ENCODE data around the gene ATF4.

Gene ATF4

DNA sequence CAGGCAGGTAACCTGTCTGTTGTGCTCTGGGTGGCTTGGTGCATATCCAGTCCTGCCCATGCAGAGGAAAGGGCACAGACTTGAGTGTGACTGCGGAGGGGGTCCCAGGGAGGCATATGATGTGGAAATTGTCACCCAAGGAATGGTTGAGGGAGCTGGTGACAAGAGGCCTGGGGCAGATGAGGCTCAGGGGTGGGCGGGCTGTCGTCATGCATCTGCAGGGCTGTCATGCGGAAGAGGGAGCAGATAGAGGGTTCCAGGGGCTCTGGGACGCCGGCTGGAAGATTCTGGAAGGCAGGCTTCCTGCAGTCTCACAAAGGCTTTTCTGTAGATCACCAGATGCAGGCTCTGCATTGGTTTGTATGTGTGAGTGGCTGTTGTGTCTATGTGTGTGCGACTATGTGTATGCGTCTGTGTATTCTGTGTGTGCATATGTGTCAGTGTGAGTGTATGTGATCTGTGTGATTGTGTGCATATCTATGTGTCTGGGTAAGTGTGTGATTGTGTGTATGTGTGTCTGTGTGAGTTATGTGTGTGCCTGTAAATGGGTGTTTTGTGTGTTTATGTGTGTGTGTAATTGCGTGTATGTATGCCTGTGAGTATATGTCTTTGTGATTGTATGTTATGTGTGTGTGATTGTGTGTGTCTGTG lies 42.6 kb downstream of the ATF4 start:
- DNase-seq = no peak

GRCh38 chr22:39563571-39564428 lies 43.4 kb downstream of the ATF4 start:
- DNase-seq = no peak

DNA sequence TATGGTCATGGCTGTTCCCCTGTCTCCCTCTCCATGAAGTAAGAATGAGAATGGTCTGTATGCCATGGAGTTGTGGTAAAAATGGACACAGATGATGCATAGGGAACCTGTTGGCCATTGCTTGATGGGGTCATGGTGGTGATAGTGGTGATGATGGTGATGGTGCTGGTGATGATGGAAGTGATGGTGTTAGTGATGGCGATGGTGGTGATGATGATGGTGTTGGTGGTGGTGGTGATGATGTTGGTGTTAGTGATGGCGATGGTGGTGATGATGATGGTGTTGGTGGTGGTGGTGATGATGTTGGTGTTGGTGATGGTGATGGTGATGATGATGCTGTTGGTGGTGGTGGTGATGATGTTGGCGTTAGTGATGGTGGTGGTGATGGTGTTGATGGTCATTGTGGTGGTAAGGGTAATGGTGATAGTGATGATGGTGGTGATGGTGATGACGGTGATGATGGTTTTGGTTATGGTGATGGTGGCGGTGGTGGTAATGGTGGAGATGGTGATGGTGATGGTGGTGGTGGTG lies 45.1 kb downstream of the ATF4 start:
- DNase-seq = no peak

DNA sequence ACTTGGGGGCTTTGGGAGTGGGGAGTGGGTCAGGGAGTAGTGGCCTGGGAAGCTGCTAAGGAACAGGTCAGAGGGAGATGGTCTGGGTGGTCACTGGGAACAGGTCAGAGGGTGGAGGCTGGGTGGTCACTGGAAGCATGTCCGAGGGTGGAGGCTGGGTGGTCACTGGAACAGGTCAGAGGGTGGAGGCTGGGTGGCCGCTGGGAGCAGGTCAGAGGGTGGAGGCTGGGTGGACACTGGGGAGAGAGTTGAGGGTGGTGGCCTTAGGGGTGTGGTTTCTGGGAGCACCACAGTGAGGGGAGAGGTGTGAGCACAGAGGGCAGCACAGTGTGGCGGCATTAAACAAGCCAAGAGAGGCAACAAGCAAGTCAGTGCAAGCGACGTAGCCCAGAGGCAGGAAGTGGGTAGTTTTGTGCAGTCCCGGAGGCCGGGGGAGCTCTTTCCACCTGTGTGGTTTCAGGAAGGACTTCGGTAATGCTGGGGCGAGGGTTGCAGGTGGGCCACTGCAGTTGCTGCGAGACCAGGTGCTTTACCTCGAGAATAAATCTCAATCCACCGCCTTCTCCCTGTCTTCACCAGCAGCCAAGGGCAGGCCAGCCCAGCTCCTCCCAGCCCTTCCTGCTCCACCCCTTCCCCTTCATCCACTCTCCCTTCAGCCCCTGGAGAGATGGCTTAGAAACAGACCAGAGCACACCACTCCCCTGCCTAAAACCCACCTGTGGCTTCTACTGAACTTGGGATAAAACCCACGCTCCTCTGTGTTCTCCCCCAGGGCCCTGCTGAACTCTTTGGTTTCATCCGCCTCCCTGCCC lies 47.0 kb downstream of the ATF4 start:
- DNase-seq = no peak

DNA sequence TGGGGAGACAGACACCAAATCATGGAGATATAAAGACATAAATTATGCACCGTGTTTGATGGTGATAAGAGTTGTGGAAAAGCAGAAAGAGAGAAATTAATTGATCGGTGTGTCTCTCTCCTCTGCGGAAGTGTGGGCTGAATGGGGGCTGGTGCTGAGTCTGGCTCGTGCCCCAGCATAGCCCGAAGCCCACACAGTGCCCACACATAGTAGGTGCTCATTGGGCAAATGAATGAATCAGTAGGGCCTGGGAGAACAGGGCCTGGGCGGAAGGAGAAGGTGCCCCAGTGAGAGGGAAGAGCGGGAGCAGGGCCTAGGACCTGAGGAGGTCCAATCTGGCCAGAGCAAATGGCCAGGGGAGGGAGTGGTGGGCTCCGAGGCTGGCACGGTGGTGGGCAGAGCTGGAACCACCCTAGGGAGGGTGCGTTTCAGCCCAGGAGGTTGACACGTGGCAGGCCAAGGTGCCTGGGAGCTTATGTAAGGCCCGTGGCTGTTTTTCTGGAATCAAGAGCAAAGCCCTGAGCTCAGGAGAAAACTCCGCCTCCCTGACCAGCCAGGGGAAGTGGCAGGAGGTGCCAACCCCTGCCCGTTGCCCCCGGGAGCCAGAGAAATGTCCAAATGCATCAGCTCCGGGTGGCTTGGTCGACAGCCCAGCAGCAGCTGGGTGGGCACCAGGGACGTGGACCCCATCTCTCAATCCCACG lies 48.1 kb downstream of the ATF4 start:
- DNase-seq = no peak

DNA sequence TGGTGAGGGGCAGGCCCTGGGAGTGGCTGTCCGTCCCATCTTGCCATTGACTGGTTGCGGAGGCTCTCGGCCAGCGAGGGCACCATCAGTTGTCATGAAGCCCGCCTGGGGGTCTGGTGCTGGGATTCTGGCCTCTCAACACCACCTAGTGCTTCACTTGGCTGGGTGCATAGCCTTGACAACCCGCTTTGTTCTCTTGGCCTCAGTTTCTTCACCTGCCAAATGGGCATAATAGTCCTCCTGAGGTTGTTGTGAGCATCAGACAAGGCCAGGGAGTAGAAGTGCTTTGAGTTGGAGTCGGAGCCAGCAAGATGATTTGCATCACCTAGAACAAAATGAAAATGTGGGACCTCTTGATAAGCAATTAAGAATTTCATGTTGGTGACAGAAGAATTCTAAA lies 48.7 kb downstream of the ATF4 start:
- no peak for DNase-seq

GRCh38 chr22:39570226-39570625 lies 49.9 kb downstream of the ATF4 start:
- DNase-seq = no peak

GRCh38 chr22:39570665-39571064 lies 50.3 kb downstream of the ATF4 start, which contains the start of gene CACNA1I:
Gene CACNA1I (plus strand): TSS chr22:39570753. CDS start chr22:39570753, 0 bp downstream.
- no peak for DNase-seq

DNA sequence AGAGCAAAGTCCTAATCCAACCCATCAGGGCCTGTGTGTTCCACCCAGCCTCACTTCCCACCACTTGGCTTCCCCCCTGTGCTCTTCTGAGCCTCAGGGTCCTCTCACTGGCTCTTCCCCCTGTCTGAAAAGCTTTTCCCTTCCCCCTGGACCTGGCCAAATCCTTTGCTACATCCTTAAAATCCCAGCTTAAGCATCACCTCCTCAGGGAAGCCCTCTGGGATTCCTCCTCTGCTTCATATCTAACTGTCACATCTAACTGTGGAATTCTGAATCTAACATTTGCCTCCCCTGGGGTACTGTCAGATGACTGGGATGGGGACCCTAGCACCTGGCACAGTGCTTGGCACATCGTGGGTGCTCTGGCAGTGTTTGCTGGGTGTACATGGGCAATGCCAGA lies 51.2 kb downstream of the ATF4 start:
- no peak for DNase-seq
